GM12878 (cell line): ENCODE results near the gene SMARCC1. TPM values are rescaled to one million over a fixed set of nuclear protein-coding genes. Genes with fewer than 3 reads are reported as not detected.

Experiments used
- ATAC-seq: fragments of 200-7000 bp; cut with Tn5 transposase; 3 replicates; pipeline ENCODE4 v1.9.1; 2020; ENCODE audit warnings: mild to moderate bottlenecking, moderate library complexity
- BruUV-seq: library from RNA; stranded (reverse); fragments of 400-500 nt; replicated peaks from 2 replicates; lab custom pipeline; 2021; lab: Mats Ljungman, UMichigan
- CTCF ChIA-PET: fragments of 300-600 bp; sonication (Branson Sonifier 250); formaldehyde crosslinking; extraction: SDS; loops from one replicate; lab custom pipeline; 2021; ENCODE audit warnings: inconsistent platforms; lab: Yijun Ruan, JAX
- POLR2A ChIA-PET: fragments of 350-600 bp; formaldehyde crosslinking; extraction: SDS; loops from one replicate; lab custom pipeline; 2021; ENCODE audit warnings: inconsistent platforms; lab: Charles Lee
- RAD21 ChIA-PET: fragments of 300-600 bp; sonication (Branson Sonifier 250); formaldehyde crosslinking; loops from one replicate; lab custom pipeline; 2023; ENCODE audit warnings: antibody characterized with exemption; ENCODE audit not compliant: unreplicated experiment; lab: Charles Lee
- SMC1A ChIA-PET: fragments of 300-600 bp; sonication (Branson Sonifier 250); formaldehyde crosslinking; loops from one replicate; lab custom pipeline; 2023; ENCODE audit not compliant: unreplicated experiment, uncharacterized antibody; lab: Charles Lee
- DNase-seq: peaks from one replicate; pipeline ENCODE4 v3.0.0-alpha.2; 2011; ENCODE audit warnings: low read depth, low spot score
- FAIRE-seq: peaks from 3 replicates; lab custom pipeline; 2011; peaks lifted over from hg19 to GRCh38; lab: Jason Lieb, UNC
- H2AFZ ChIP-seq: 2 replicates; pipeline ENCODE4 v1.6.0; 2011; ENCODE audit warnings: low read depth, low read length, control low read depth; ENCODE audit not compliant: control insufficient read depth
- H3K27ac ChIP-seq: 2 replicates; pipeline ENCODE4 v1.5.1; 2011; ENCODE audit warnings: control low read depth; ENCODE audit not compliant: control insufficient read depth, insufficient read depth
- H3K27me3 ChIP-seq, 2 experiments: replicated peaks in 1 of 2; 2 replicates each; pipeline versions ENCODE4 v1.6.0 to v1.6.1; 2011; ENCODE audit warnings: low read length in 1 of 2; ENCODE audit not compliant: control insufficient read depth in 2 of 2, insufficient read depth in 2 of 2
- H3K36me3 ChIP-seq, 2 experiments: 2 replicates each; pipeline ENCODE4 v1.5.1; 2011; ENCODE audit warnings: low read length in 1 of 2; ENCODE audit not compliant: control insufficient read depth in 2 of 2, insufficient read depth in 2 of 2
- H3K4me1 ChIP-seq: 2 replicates; pipeline ENCODE4 v1.6.1; 2011; ENCODE audit warnings: mild to moderate bottlenecking, low read length, moderate library complexity, mixed read lengths; ENCODE audit not compliant: control insufficient read depth, insufficient read depth
- H3K4me2 ChIP-seq: 2 replicates; pipeline ENCODE4 v1.6.0; 2011; ENCODE audit warnings: control low read depth; ENCODE audit not compliant: control insufficient read depth, insufficient read depth
- H3K4me3 ChIP-seq: fragments of 200-600 bp; sonication (generic); 2 replicates; pipeline ENCODE4 v1.5.1; 2016
- H3K79me2 ChIP-seq: 2 replicates; pipeline ENCODE4 v1.6.0; 2011; ENCODE audit warnings: low read length; ENCODE audit not compliant: control insufficient read depth, insufficient read depth
- H3K9ac ChIP-seq: 2 replicates; pipeline ENCODE4 v1.8.0; 2011; ENCODE audit warnings: low read length, control low read depth, mixed read lengths; ENCODE audit not compliant: control insufficient read depth, insufficient read depth
- H3K9me3 ChIP-seq: replicated peaks from 3 replicates; pipeline ENCODE4 v1.5.1; 2011; ENCODE audit warnings: mild to moderate bottlenecking, low read length; ENCODE audit not compliant: control insufficient read depth, insufficient read depth
- H4K20me1 ChIP-seq: 2 replicates; pipeline ENCODE4 v1.6.0; 2011; ENCODE audit not compliant: control insufficient read depth, insufficient read depth
- ATF7 ChIP-seq: fragments of 450-650 bp; IDR thresholded peaks from 2 replicates; pipeline ENCODE4 v1.6.1; 2016; ENCODE audit warnings: low read depth, mild to moderate bottlenecking
- HDGF ChIP-seq: fragments of 450-650 bp; IDR thresholded peaks from 2 replicates; pipeline ENCODE4 v1.6.1; 2016; ENCODE audit warnings: antibody characterized with exemption
- POLR2AphosphoS5 ChIP-seq: IDR thresholded peaks from 2 replicates; pipeline ENCODE4 v1.6.1; 2011; ENCODE audit warnings: mild to moderate bottlenecking, low read length, inconsistent platforms
- RUNX3 ChIP-seq: IDR thresholded peaks from 2 replicates; pipeline ENCODE4 v1.6.1; 2012; ENCODE audit warnings: low read length, inconsistent platforms
- SPI1 ChIP-seq: IDR thresholded peaks from 2 replicates; pipeline ENCODE4 v1.6.1; 2011; ENCODE audit warnings: low read depth, mild to moderate bottlenecking, low read length, moderate library complexity, borderline replicate concordance; ENCODE audit not compliant: insufficient read depth
- TARDBP ChIP-seq: IDR thresholded peaks from 2 replicates; pipeline ENCODE4 v1.6.1; 2016; ENCODE audit warnings: borderline replicate concordance
- YBX1 ChIP-seq: fragments of 450-650 bp; IDR thresholded peaks from 2 replicates; pipeline ENCODE4 v1.6.1; 2016; ENCODE audit warnings: antibody characterized with exemption
- ZZZ3 ChIP-seq: IDR thresholded peaks from 2 replicates; pipeline ENCODE4 v1.6.1; 2011; ENCODE audit warnings: low read depth; ENCODE audit not compliant: control insufficient read depth, insufficient read length
- WGBS: methylation state at CpG from one replicate; pipeline ENCODE4 v1.1.6; 2016; ENCODE audit warnings: low lambda C conversion rate; ENCODE audit not compliant: insufficient replicate concordance, insufficient coverage; ENCODE audit errors: missing lambda C conversion rate; 5-methylcytosine and 5-hydroxymethylcytosine counted together
- in situ Hi-C: fragments of 300-500 bp; cut with MboI; formaldehyde crosslinking; loops from 9 replicates; pipeline ENCODE4 v1.14.3; 2018; ENCODE audit warnings: mixed read lengths
- intact Hi-C: fragments of 100-400 bp; cut with micrococcal nuclease; formaldehyde crosslinking; loops from one replicate; pipeline ENCODE4 v1.14.2; 2022; ENCODE audit not compliant: unreplicated experiment
- polyA plus RNA-seq, 11 experiments: library from polyadenylated mRNA; depleted of rRNA in 4 of 11; unstranded in 6 of 11; stranded (reverse) in 5 of 11; fragments of >200 nt; fragmentation: Nextera tagmentation in 4 of 11; fragmentation: Illumina TruSeq in 1 of 11; extraction: Ambion mirVana in 4 of 11; extraction: Trizol in 1 of 11; gene quantifications; 1 replicate in 1 of 11; 2 replicates in 10 of 11; pipeline versions ENCODE4 v1.2.1 to v1.2.3, GENCODE V29; 2011 to 2016; ENCODE audit warnings: inconsistent platforms in 2 of 11, missing spikeins in 2 of 11, low read depth in 1 of 11
- total RNA-seq, 4 experiments: library from RNA; depleted of rRNA in 3 of 4; stranded (reverse); fragments of >200 nt in 3 of 4; fragmentation: Illumina TruSeq in 1 of 4; extraction: Trizol in 1 of 4; gene quantifications; 2 replicates each; pipeline versions ENCODE4 v1.2.1 to v1.2.3, GENCODE V29; 2013 to 2021
- TF ChIP-seq, protein P1 (sequence below): fragments of 450-650 bp; IDR thresholded peaks from 2 replicates; pipeline ENCODE4 v1.6.1; 2017; ENCODE audit warnings: mild to moderate bottlenecking, moderate library complexity
- TF ChIP-seq, protein P2 (sequence below): IDR thresholded peaks from 2 replicates; pipeline ENCODE4 v1.6.1; 2012; ENCODE audit warnings: mild to moderate bottlenecking, low read depth, low read length
- TF ChIP-seq, protein P3 (sequence below): fragments of 150-350 bp; IDR thresholded peaks from 2 replicates; pipeline ENCODE4 v1.6.1; 2014; ENCODE audit warnings: mild to moderate bottlenecking, low read depth, low read length
- TF ChIP-seq, protein P4 (sequence below): fragments of 150-350 bp; IDR thresholded peaks from 2 replicates; pipeline ENCODE4 v1.6.1; 2016; ENCODE audit warnings: low read depth, low read length

The SMARCC1 gene
- total and polyA plus RNA-seq, 10 of the 15 experiments (the other 5 are each of a cell fraction or from before 2014, with no cell fraction given), result 26.6 to 147 (median 57.1) TPM

DNA sequence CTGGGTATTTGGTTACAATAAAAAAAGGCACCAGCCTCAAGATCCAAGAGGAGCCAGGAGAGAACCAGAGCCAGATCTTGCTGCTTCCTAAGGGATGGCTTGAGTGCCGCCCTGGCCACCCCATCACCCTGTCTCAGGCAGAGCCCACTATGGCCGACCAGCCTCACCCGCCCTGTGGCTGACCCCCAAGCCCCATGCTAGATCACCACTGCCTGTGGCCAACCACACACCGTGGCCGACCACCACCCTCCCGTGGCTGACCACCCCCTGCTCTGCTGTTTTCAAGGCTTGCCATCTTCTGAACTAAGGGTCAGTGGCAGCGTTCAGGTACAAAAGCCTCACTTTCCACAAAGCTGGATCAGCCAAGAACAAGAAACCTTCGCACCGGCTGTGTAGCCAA is 215.0 kb downstream of the SMARCC1 start:
- POLR2A ChIA-PET, result no interaction called here
- BruUV-seq, result no TSS peak
- Histone ChIP-seq H3K79me2 (no peaks in the 10 kb centered on the region), H3K9ac (no peak overlapping the region), H3K36me3 (no peaks in the 10 kb centered on the region), H3K4me2 (no peak overlapping the region), H3K9me3 (no peaks in the 10 kb centered on the region), H4K20me1 (no peaks in the 10 kb centered on the region)
- ATAC-seq (no peak), FAIRE-seq (no peak)
- 43% methylated on average over 9 of the region's 9 CpGs for WGBS
- CTCF ChIA-PET, result no interaction called here
- SMC1A ChIA-PET, result no interaction called here
- TF ChIP-seq, protein P1, sequence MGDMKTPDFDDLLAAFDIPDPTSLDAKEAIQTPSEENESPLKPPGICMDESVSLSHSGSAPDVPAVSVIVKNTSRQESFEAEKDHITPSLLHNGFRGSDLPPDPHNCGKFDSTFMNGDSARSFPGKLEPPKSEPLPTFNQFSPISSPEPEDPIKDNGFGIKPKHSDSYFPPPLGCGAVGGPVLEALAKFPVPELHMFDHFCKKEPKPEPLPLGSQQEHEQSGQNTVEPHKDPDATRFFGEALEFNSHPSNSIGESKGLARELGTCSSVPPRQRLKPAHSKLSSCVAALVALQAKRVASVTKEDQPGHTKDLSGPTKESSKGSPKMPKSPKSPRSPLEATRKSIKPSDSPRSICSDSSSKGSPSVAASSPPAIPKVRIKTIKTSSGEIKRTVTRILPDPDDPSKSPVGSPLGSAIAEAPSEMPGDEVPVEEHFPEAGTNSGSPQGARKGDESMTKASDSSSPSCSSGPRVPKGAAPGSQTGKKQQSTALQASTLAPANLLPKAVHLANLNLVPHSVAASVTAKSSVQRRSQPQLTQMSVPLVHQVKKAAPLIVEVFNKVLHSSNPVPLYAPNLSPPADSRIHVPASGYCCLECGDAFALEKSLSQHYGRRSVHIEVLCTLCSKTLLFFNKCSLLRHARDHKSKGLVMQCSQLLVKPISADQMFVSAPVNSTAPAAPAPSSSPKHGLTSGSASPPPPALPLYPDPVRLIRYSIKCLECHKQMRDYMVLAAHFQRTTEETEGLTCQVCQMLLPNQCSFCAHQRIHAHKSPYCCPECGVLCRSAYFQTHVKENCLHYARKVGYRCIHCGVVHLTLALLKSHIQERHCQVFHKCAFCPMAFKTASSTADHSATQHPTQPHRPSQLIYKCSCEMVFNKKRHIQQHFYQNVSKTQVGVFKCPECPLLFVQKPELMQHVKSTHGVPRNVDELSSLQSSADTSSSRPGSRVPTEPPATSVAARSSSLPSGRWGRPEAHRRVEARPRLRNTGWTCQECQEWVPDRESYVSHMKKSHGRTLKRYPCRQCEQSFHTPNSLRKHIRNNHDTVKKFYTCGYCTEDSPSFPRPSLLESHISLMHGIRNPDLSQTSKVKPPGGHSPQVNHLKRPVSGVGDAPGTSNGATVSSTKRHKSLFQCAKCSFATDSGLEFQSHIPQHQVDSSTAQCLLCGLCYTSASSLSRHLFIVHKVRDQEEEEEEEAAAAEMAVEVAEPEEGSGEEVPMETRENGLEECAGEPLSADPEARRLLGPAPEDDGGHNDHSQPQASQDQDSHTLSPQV, result no peak
- TF ChIP-seq TARDBP (no peak), YBX1 (no peak), POLR2AphosphoS5 (no peak), ZZZ3 (no peak), RUNX3 (no peak), SPI1 (no peak), HDGF (no peak), ATF7 (no peak)
- TF ChIP-seq, protein P2, sequence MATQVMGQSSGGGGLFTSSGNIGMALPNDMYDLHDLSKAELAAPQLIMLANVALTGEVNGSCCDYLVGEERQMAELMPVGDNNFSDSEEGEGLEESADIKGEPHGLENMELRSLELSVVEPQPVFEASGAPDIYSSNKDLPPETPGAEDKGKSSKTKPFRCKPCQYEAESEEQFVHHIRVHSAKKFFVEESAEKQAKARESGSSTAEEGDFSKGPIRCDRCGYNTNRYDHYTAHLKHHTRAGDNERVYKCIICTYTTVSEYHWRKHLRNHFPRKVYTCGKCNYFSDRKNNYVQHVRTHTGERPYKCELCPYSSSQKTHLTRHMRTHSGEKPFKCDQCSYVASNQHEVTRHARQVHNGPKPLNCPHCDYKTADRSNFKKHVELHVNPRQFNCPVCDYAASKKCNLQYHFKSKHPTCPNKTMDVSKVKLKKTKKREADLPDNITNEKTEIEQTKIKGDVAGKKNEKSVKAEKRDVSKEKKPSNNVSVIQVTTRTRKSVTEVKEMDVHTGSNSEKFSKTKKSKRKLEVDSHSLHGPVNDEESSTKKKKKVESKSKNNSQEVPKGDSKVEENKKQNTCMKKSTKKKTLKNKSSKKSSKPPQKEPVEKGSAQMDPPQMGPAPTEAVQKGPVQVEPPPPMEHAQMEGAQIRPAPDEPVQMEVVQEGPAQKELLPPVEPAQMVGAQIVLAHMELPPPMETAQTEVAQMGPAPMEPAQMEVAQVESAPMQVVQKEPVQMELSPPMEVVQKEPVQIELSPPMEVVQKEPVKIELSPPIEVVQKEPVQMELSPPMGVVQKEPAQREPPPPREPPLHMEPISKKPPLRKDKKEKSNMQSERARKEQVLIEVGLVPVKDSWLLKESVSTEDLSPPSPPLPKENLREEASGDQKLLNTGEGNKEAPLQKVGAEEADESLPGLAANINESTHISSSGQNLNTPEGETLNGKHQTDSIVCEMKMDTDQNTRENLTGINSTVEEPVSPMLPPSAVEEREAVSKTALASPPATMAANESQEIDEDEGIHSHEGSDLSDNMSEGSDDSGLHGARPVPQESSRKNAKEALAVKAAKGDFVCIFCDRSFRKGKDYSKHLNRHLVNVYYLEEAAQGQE, result no peak
- TF ChIP-seq, protein P3, sequence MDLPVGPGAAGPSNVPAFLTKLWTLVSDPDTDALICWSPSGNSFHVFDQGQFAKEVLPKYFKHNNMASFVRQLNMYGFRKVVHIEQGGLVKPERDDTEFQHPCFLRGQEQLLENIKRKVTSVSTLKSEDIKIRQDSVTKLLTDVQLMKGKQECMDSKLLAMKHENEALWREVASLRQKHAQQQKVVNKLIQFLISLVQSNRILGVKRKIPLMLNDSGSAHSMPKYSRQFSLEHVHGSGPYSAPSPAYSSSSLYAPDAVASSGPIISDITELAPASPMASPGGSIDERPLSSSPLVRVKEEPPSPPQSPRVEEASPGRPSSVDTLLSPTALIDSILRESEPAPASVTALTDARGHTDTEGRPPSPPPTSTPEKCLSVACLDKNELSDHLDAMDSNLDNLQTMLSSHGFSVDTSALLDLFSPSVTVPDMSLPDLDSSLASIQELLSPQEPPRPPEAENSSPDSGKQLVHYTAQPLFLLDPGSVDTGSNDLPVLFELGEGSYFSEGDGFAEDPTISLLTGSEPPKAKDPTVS, result no peak
- TF ChIP-seq, protein P4, sequence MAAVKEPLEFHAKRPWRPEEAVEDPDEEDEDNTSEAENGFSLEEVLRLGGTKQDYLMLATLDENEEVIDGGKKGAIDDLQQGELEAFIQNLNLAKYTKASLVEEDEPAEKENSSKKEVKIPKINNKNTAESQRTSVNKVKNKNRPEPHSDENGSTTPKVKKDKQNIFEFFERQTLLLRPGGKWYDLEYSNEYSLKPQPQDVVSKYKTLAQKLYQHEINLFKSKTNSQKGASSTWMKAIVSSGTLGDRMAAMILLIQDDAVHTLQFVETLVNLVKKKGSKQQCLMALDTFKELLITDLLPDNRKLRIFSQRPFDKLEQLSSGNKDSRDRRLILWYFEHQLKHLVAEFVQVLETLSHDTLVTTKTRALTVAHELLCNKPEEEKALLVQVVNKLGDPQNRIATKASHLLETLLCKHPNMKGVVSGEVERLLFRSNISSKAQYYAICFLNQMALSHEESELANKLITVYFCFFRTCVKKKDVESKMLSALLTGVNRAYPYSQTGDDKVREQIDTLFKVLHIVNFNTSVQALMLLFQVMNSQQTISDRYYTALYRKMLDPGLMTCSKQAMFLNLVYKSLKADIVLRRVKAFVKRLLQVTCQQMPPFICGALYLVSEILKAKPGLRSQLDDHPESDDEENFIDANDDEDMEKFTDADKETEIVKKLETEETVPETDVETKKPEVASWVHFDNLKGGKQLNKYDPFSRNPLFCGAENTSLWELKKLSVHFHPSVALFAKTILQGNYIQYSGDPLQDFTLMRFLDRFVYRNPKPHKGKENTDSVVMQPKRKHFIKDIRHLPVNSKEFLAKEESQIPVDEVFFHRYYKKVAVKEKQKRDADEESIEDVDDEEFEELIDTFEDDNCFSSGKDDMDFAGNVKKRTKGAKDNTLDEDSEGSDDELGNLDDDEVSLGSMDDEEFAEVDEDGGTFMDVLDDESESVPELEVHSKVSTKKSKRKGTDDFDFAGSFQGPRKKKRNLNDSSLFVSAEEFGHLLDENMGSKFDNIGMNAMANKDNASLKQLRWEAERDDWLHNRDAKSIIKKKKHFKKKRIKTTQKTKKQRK, result no peak
- TF ChIP-seq, all 136 proteins: peak for 0
- no peak overlapping the region for H2AFZ ChIP-seq
- H3K27ac ChIP-seq, result no peak overlapping the region
- no peaks in the 10 kb centered on the region for H3K4me1 ChIP-seq
- RAD21 ChIA-PET, result no interaction called here
- no peak overlapping the region for H3K4me3 ChIP-seq
- intact Hi-C loops, result no loop called here
- H3K27me3 ChIP-seq, result 0 out of 4 replicates have a peak, but pooled peaks cover 0 to 1% of the 10 kb centered on the region in 2 experiments
- in situ Hi-C loops, result no loop called here
- no peak for DNase-seq
